GM23338 (cell line): Measurements from ENCODE around the gene SRSF11. TPM values are rescaled to one million over a fixed set of nuclear protein-coding genes. Genes with fewer than 3 reads are reported as not detected.

ENCODE experiments used
- ATAC-seq: fragments of 200-7000 bp; cut with Tn5 transposase; 3 replicates; pipeline ENCODE4 v1.9.1; 2020
- DNase-seq: peaks from one replicate; pipeline ENCODE4 v3.0.0-alpha.2; 2015; ENCODE audit warnings: low spot score
- H2AFZ ChIP-seq: fragments of 200-600 bp; sonication (generic); 2 replicates; pipeline ENCODE4 v1.8.0; 2016; ENCODE audit warnings: antibody characterized with exemption, mild to moderate bottlenecking, moderate library complexity
- H3F3A ChIP-seq: fragments of 200-600 bp; sonication (generic); replicated peaks from 2 replicates; pipeline ENCODE4 v1.8.0; 2017; ENCODE audit warnings: antibody characterized with exemption, mixed run types, low read depth
- H3K27ac ChIP-seq: fragments of 200-600 bp; sonication (generic); 2 replicates; pipeline ENCODE4 v1.6.1; 2016; ENCODE audit warnings: low read depth
- H3K27me3 ChIP-seq: fragments of 200-600 bp; sonication (generic); 2 replicates; pipeline ENCODE4 v1.8.0; 2016; ENCODE audit warnings: mild to moderate bottlenecking, mixed run types, moderate library complexity; ENCODE audit not compliant: insufficient read depth
- H3K36me3 ChIP-seq: fragments of 200-600 bp; sonication (generic); 2 replicates; pipeline ENCODE4 v1.8.0; 2016; ENCODE audit warnings: mild to moderate bottlenecking; ENCODE audit not compliant: insufficient read depth
- H3K4me1 ChIP-seq: fragments of 200-600 bp; sonication (generic); 2 replicates; pipeline ENCODE4 v1.8.0; 2016; ENCODE audit warnings: mild to moderate bottlenecking, moderate library complexity; ENCODE audit not compliant: insufficient read depth
- H3K4me2 ChIP-seq: fragments of 200-600 bp; sonication (generic); 2 replicates; pipeline ENCODE4 v1.7.1; 2017; ENCODE audit warnings: mixed run types
- H3K4me3 ChIP-seq: fragments of 200-600 bp; sonication (generic); 2 replicates; pipeline ENCODE4 v1.6.1; 2016; ENCODE audit warnings: mixed run types
- H3K79me2 ChIP-seq: fragments of 200-600 bp; sonication (generic); replicated peaks from 2 replicates; pipeline ENCODE4 v1.8.0; 2017; ENCODE audit warnings: mild to moderate bottlenecking; ENCODE audit not compliant: insufficient read depth
- H3K9me2 ChIP-seq: fragments of 200-600 bp; sonication (generic); 2 replicates; pipeline ENCODE4 v1.8.0; 2017; ENCODE audit not compliant: insufficient read depth
- H4K20me1 ChIP-seq: fragments of 200-600 bp; sonication (generic); replicated peaks from 2 replicates; pipeline ENCODE4 v1.8.0; 2017; ENCODE audit warnings: mild to moderate bottlenecking; ENCODE audit not compliant: insufficient read depth
- H3K27ac Mint-ChIP-seq: 2 replicates; pipeline ENCODE4 v1.8.0; 2020; ENCODE audit warnings: inconsistent platforms, mild to moderate bottlenecking, moderate library complexity, mixed read lengths
- H3K27me3 Mint-ChIP-seq: 3 replicates; pipeline ENCODE4 v1.8.0; 2022; ENCODE audit warnings: low read depth, mild to moderate bottlenecking, moderate library complexity, mixed read lengths, inconsistent platforms; ENCODE audit not compliant: insufficient read depth, poor library complexity
- H3K36me3 Mint-ChIP-seq: 3 replicates; pipeline ENCODE4 v1.8.0; 2021; ENCODE audit warnings: low read depth, mild to moderate bottlenecking, inconsistent platforms, moderate library complexity, mixed read lengths
- H3K4me1 Mint-ChIP-seq: 3 replicates; pipeline ENCODE4 v1.8.0; 2020; ENCODE audit warnings: mild to moderate bottlenecking, inconsistent platforms, mixed read lengths
- H3K4me3 Mint-ChIP-seq: 3 replicates; pipeline ENCODE4 v1.8.0; 2021; ENCODE audit warnings: moderate library complexity, mild to moderate bottlenecking, inconsistent platforms, mixed read lengths
- H3K9me3 Mint-ChIP-seq: 3 replicates; pipeline ENCODE4 v1.8.0; 2020; ENCODE audit warnings: moderate library complexity, mild to moderate bottlenecking, inconsistent platforms, mixed read lengths
- CREB1 ChIP-seq: fragments of 250-450 bp; sonication (Bioruptor Pico); IDR thresholded peaks from 2 replicates; pipeline ENCODE4 v1.5.0; 2020; ENCODE audit warnings: low read depth, mild to moderate bottlenecking, moderate library complexity
- ETS1 ChIP-seq: IDR thresholded peaks from 2 replicates; pipeline ENCODE4 v1.6.1; 2016; ENCODE audit warnings: antibody characterized with exemption
- EZH2 ChIP-seq: fragments of 200-600 bp; sonication (generic); IDR thresholded peaks from one replicate; pipeline ENCODE4 v1.8.0; 2017; ENCODE audit warnings: antibody characterized with exemption, mild to moderate bottlenecking, low read depth; ENCODE audit not compliant: unreplicated experiment
- EZH2phosphoT487 ChIP-seq: fragments of 200-600 bp; sonication (generic); IDR thresholded peaks from one replicate; pipeline ENCODE4 v1.8.1; 2018; ENCODE audit warnings: antibody characterized with exemption; ENCODE audit not compliant: unreplicated experiment
- JUNB ChIP-seq: IDR thresholded peaks from one replicate; pipeline ENCODE4 v1.6.1; 2016; ENCODE audit warnings: antibody characterized with exemption; ENCODE audit not compliant: unreplicated experiment
- NANOG ChIP-seq: IDR thresholded peaks from 2 replicates; pipeline ENCODE4 v1.6.1; 2016; ENCODE audit warnings: antibody characterized with exemption, borderline replicate concordance
- POLR2AphosphoS5 ChIP-seq: IDR thresholded peaks from 2 replicates; pipeline ENCODE4 v1.6.1; 2016; ENCODE audit warnings: antibody characterized with exemption, low read depth
- REST ChIP-seq: IDR thresholded peaks from one replicate; pipeline ENCODE4 v1.6.1; 2018; ENCODE audit warnings: antibody characterized with exemption; ENCODE audit not compliant: unreplicated experiment
- STAT1 ChIP-seq: IDR thresholded peaks from one replicate; pipeline ENCODE4 v1.6.1; 2016; ENCODE audit warnings: antibody characterized with exemption; ENCODE audit not compliant: unreplicated experiment
- ZNF114 ChIP-seq: fragments of 250-450 bp; sonication (Bioruptor Pico); IDR thresholded peaks from 2 replicates; pipeline ENCODE4 v1.5.0; 2020; ENCODE audit warnings: mild to moderate bottlenecking, moderate library complexity
- ZNF331 ChIP-seq: fragments of 250-450 bp; sonication (Bioruptor Pico); IDR thresholded peaks from 2 replicates; pipeline ENCODE4 v1.5.0; 2020; ENCODE audit warnings: low read depth, mild to moderate bottlenecking, moderate library complexity
- polyA plus RNA-seq: library from polyadenylated mRNA; unstranded; fragments of >200 nt; fragmentation: Nextera tagmentation; extraction: Ambion mirVana; gene quantifications from 2 replicates; pipeline ENCODE4 v1.2.1, GENCODE V29; 2016
- total RNA-seq: library from RNA; depleted of rRNA; stranded (reverse); fragments of >200 nt; shearing (Covaris generic); gene quantifications from 2 replicates; pipeline ENCODE4 v1.2.3, GENCODE V29; 2014
- TF ChIP-seq, protein P1 (sequence below), 2 experiments: fragments of 200-600 bp in 1 of 2; sonication (generic) in 1 of 2; conservative IDR thresholded peaks; 2 replicates each; pipeline versions ENCODE4 v1.5.1 to v1.6.1; 2016 to 2017; ENCODE audit warnings: antibody characterized with exemption in 2 of 2, low read depth in 2 of 2, mild to moderate bottlenecking in 2 of 2, moderate library complexity in 1 of 2

The SRSF11 gene
- total and polyA plus RNA-seq, 2 experiments from 2014 or later: 182 to 372 TPM

GRCh38 chr1:70293186-70293843, 72.1 kb downstream of the SRSF11 start:
- no peak overlapping the region for H3K4me3 ChIP-seq
- peaks cover 16% of the 10 kb centered on the region; the same call in 1 of the 2 replicates for H3K36me3 ChIP-seq
- H2AFZ ChIP-seq: no peak overlapping the region
- TF ChIP-seq, protein P1, sequence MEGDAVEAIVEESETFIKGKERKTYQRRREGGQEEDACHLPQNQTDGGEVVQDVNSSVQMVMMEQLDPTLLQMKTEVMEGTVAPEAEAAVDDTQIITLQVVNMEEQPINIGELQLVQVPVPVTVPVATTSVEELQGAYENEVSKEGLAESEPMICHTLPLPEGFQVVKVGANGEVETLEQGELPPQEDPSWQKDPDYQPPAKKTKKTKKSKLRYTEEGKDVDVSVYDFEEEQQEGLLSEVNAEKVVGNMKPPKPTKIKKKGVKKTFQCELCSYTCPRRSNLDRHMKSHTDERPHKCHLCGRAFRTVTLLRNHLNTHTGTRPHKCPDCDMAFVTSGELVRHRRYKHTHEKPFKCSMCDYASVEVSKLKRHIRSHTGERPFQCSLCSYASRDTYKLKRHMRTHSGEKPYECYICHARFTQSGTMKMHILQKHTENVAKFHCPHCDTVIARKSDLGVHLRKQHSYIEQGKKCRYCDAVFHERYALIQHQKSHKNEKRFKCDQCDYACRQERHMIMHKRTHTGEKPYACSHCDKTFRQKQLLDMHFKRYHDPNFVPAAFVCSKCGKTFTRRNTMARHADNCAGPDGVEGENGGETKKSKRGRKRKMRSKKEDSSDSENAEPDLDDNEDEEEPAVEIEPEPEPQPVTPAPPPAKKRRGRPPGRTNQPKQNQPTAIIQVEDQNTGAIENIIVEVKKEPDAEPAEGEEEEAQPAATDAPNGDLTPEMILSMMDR (conservative IDR thresholded peaks at IDR 0.05; ENCODE audit: low read depth in 2 of 2): no peak
- no peak for TF ChIP-seq POLR2AphosphoS5
- no peak for TF ChIP-seq JUNB
- H3K79me2 ChIP-seq: no peaks in the 10 kb centered on the region
- H3K4me2 ChIP-seq: no peak overlapping the region
- no peak for ATAC-seq
- Mint-ChIP-seq H3K9me3 (no peaks in the 10 kb centered on the region), H3K27ac (no peak overlapping the region), H3K27me3 (peaks cover 1% of the 10 kb centered on the region), H3K4me3 (no peak overlapping the region), H3K36me3 (peaks cover 32% of the 10 kb centered on the region; the same call in 2 of the 3 replicates), H3K4me1 (no peaks in the 10 kb centered on the region)
- H3K27me3 ChIP-seq: no peaks in the 10 kb centered on the region
- no peaks in the 10 kb centered on the region for H3K4me1 ChIP-seq
- no peaks in the 10 kb centered on the region for H3K9me2 ChIP-seq
- DNase-seq: no peak
- H4K20me1 ChIP-seq: peaks cover 7% of the 10 kb centered on the region; the same call in 1 of the 2 replicates
- no peak overlapping the region for H3K27ac ChIP-seq
- H3F3A ChIP-seq: no peaks in the 10 kb centered on the region

- Mint-ChIP-seq H3K27me3 (no peaks in the 10 kb centered on the region), H3K27ac (no peak overlapping the region), H3K36me3 (peaks cover 32% of the 10 kb centered on the region), H3K4me1 (no peaks in the 10 kb centered on the region), H3K9me3 (no peaks in the 10 kb centered on the region), H3K4me3 (no peak overlapping the region)
- Histone ChIP-seq H3F3A (no peaks in the 10 kb centered on the region), H3K4me3 (no peak overlapping the region), H3K27me3 (no peaks in the 10 kb centered on the region), H2AFZ (no peak overlapping the region), H3K4me2 (no peak overlapping the region), H3K27ac (no peak overlapping the region), H4K20me1 (peaks cover 7% of the 10 kb centered on the region; the same call in 1 of the 2 replicates), H3K36me3 (peaks cover 16% of the 10 kb centered on the region; the same call in 1 of the 2 replicates), H3K79me2 (no peaks in the 10 kb centered on the region), H3K9me2 (no peaks in the 10 kb centered on the region), H3K4me1 (no peaks in the 10 kb centered on the region)
- no peak for DNase-seq
- ATAC-seq: no peak
- TF ChIP-seq ZNF331 (CRISPR knock-in tag): no peak
- TF ChIP-seq NANOG: no peak
- TF ChIP-seq POLR2AphosphoS5: no peak
- TF ChIP-seq EZH2: no peak
- no peak for TF ChIP-seq STAT1
- no peak for TF ChIP-seq EZH2phosphoT487
- no peak for TF ChIP-seq ZNF114 (CRISPR knock-in tag)
- no peak for TF ChIP-seq CREB1 (CRISPR knock-in tag)
- TF ChIP-seq ETS1: no peak
- TF ChIP-seq, protein P1 (conservative IDR thresholded peaks at IDR 0.05; ENCODE audit: low read depth in 2 of 2): no peak
- TF ChIP-seq JUNB: no peak
- TF ChIP-seq REST: no peak
Measured at GRCh38 chr1:70295749-70296148, 74.6 kb downstream of the SRSF11 start.
